GM12878 (cell line): ENCODE measurements around the gene SINHCAF.

Source experiments
- ASH2L ChIP-seq: fragments of 300-600, 200-600 bp; sonication (generic); IDR thresholded peaks from 2 replicates; pipeline ENCODE4 v1.6.1; 2017; ENCODE audit warnings: low read depth, mild to moderate bottlenecking, borderline replicate concordance
- BACH1 ChIP-seq: fragments of 450-650 bp; IDR thresholded peaks from 2 replicates; pipeline ENCODE4 v1.6.1; 2017; ENCODE audit warnings: mild to moderate bottlenecking, borderline replicate concordance
- CTCF ChIP-seq, 3 experiments: IDR thresholded peaks in 2 of 3; conservative IDR thresholded peaks in 1 of 3; 2 replicates each; pipeline ENCODE4 v1.5.1; 2011; ENCODE audit warnings: low read depth in 3 of 3, low read length in 3 of 3, mild to moderate bottlenecking in 3 of 3, control low read depth in 2 of 3, moderate library complexity in 2 of 3, inconsistent platforms in 1 of 3, mixed read lengths in 1 of 3; ENCODE audit not compliant: control insufficient read depth in 2 of 3, insufficient read depth in 1 of 3; ENCODE audit errors: extremely low read depth in 1 of 3
- EP300 ChIP-seq, 2 experiments: fragments of 150-350 bp in 1 of 2; IDR thresholded peaks; 2 replicates each; pipeline ENCODE4 v1.6.1; 2011 to 2012; ENCODE audit warnings: low read depth in 2 of 2, low read length in 2 of 2, borderline replicate concordance in 1 of 2, improper control_type of control experiment in 1 of 2, inconsistent platforms in 1 of 2; ENCODE audit not compliant: control insufficient read depth in 1 of 2
- EZH2 ChIP-seq: IDR thresholded peaks from 2 replicates; pipeline ENCODE4 v1.6.1; 2012; ENCODE audit warnings: low read depth, mild to moderate bottlenecking, control low read depth, inconsistent platforms, low read length, borderline replicate concordance; ENCODE audit not compliant: control insufficient read depth
- MTA2 ChIP-seq: fragments of 450-650 bp; IDR thresholded peaks from 2 replicates; pipeline ENCODE4 v1.6.1; 2016; ENCODE audit warnings: low read depth, mild to moderate bottlenecking, moderate library complexity
- NBN ChIP-seq: fragments of 450-650 bp; IDR thresholded peaks from 2 replicates; pipeline ENCODE4 v1.6.1; 2016
- PAX8 ChIP-seq: fragments of 450-650 bp; IDR thresholded peaks from 2 replicates; pipeline ENCODE4 v1.6.1; 2017; ENCODE audit warnings: mild to moderate bottlenecking, moderate library complexity
- POLR2AphosphoS5 ChIP-seq: IDR thresholded peaks from 2 replicates; pipeline ENCODE4 v1.6.1; 2011; ENCODE audit warnings: mild to moderate bottlenecking, low read length, inconsistent platforms
- POU2F2 ChIP-seq: IDR thresholded peaks from 3 replicates; pipeline ENCODE4 v1.6.1; 2011; ENCODE audit warnings: low read depth, mild to moderate bottlenecking, low read length, borderline replicate concordance
- SREBF1 ChIP-seq: IDR thresholded peaks from 2 replicates; pipeline ENCODE4 v1.6.1; 2012; ENCODE audit warnings: mild to moderate bottlenecking, low read length
- TBL1XR1 ChIP-seq: IDR thresholded peaks from 2 replicates; pipeline ENCODE4 v1.6.1; 2012; ENCODE audit warnings: low read depth, low read length, improper control_type of control experiment

GRCh38 chr12:31342286-31342685 is 16.3 kb upstream of the SINHCAF start:
- TF ChIP-seq TBL1XR1 (no peak), CTCF (IDR thresholded peaks at IDR 0.05 in 2 of 3, conservative IDR thresholded peaks at IDR 0.05 in 1 of 3; ENCODE audit: control insufficient read depth in 2 of 3, extremely low read depth in 1 of 3, insufficient read depth in 1 of 3, low read depth in 3 of 3, low read length in 3 of 3) (no peak), NBN (no peak), SREBF1 (no peak), POU2F2 (no peak), EZH2 (no peak), MTA2 (no peak), BACH1 (no peak), POLR2AphosphoS5 (no peak), ASH2L (no peak), PAX8 (no peak), EP300 (IDR thresholded peaks at IDR 0.05; ENCODE audit: borderline replicate concordance in 1 of 2, control insufficient read depth in 1 of 2, low read depth in 2 of 2, low read length in 2 of 2) (no peak)
